ENCODE data around the gene GRB7.

GRCh38 chr17:39701784-39702422, 35.8 kb upstream of the GRB7 start:
- TF ChIP-seq CBX2 (IDR thresholded peaks at IDR 0.05; ENCODE audit: borderline replicate concordance, low read depth) (no peak), EHMT2 (IDR thresholded peaks at IDR 0.05; ENCODE audit: low read depth) (no peak), CTCF (IDR thresholded peaks at IDR 0.05) (no peak), BHLHE40 (IDR thresholded peaks at IDR 0.05; ENCODE audit: low read depth, low read length) (no peak), ZC3H11A (IDR thresholded peaks at IDR 0.05) (no peak), RARB (CRISPR knock-in tag; IDR thresholded peaks at IDR 0.05) (no peak), JUNB (IDR thresholded peaks at IDR 0.05) (no peak), REST (IDR thresholded peaks at IDR 0.05) (no peak), TP53 (CRISPR knock-in tag; IDR thresholded peaks at IDR 0.05) (no peak), SMC3 (IDR thresholded peaks at IDR 0.05) (no peak)

Data from A549 (cell line).